GM23338 (cell line): ENCODE data around the gene HEATR1. TPM values are rescaled to one million over a fixed set of nuclear protein-coding genes. Genes with fewer than 3 reads are reported as not detected.

Experiments
- ATAC-seq: fragments of 200-7000 bp; cut with Tn5 transposase; 3 replicates; pipeline ENCODE4 v1.9.1; 2020
- DNase-seq: peaks from one replicate; pipeline ENCODE4 v3.0.0-alpha.2; 2015; ENCODE audit warnings: low spot score
- H2AFZ ChIP-seq: fragments of 200-600 bp; sonication (generic); 2 replicates; pipeline ENCODE4 v1.8.0; 2016; ENCODE audit warnings: antibody characterized with exemption, mild to moderate bottlenecking, moderate library complexity
- H3F3A ChIP-seq: fragments of 200-600 bp; sonication (generic); replicated peaks from 2 replicates; pipeline ENCODE4 v1.8.0; 2017; ENCODE audit warnings: antibody characterized with exemption, mixed run types, low read depth
- H3K27ac ChIP-seq: fragments of 200-600 bp; sonication (generic); 2 replicates; pipeline ENCODE4 v1.6.1; 2016; ENCODE audit warnings: low read depth
- H3K27me3 ChIP-seq: fragments of 200-600 bp; sonication (generic); 2 replicates; pipeline ENCODE4 v1.8.0; 2016; ENCODE audit warnings: mild to moderate bottlenecking, mixed run types, moderate library complexity; ENCODE audit not compliant: insufficient read depth
- H3K36me3 ChIP-seq: fragments of 200-600 bp; sonication (generic); 2 replicates; pipeline ENCODE4 v1.8.0; 2016; ENCODE audit warnings: mild to moderate bottlenecking; ENCODE audit not compliant: insufficient read depth
- H3K4me1 ChIP-seq: fragments of 200-600 bp; sonication (generic); 2 replicates; pipeline ENCODE4 v1.8.0; 2016; ENCODE audit warnings: mild to moderate bottlenecking, moderate library complexity; ENCODE audit not compliant: insufficient read depth
- H3K4me2 ChIP-seq: fragments of 200-600 bp; sonication (generic); 2 replicates; pipeline ENCODE4 v1.7.1; 2017; ENCODE audit warnings: mixed run types
- H3K4me3 ChIP-seq: fragments of 200-600 bp; sonication (generic); 2 replicates; pipeline ENCODE4 v1.6.1; 2016; ENCODE audit warnings: mixed run types
- H3K79me2 ChIP-seq: fragments of 200-600 bp; sonication (generic); replicated peaks from 2 replicates; pipeline ENCODE4 v1.8.0; 2017; ENCODE audit warnings: mild to moderate bottlenecking; ENCODE audit not compliant: insufficient read depth
- H3K9me2 ChIP-seq: fragments of 200-600 bp; sonication (generic); 2 replicates; pipeline ENCODE4 v1.8.0; 2017; ENCODE audit not compliant: insufficient read depth
- H4K20me1 ChIP-seq: fragments of 200-600 bp; sonication (generic); replicated peaks from 2 replicates; pipeline ENCODE4 v1.8.0; 2017; ENCODE audit warnings: mild to moderate bottlenecking; ENCODE audit not compliant: insufficient read depth
- H3K27ac Mint-ChIP-seq: 2 replicates; pipeline ENCODE4 v1.8.0; 2020; ENCODE audit warnings: inconsistent platforms, mild to moderate bottlenecking, moderate library complexity, mixed read lengths
- H3K27me3 Mint-ChIP-seq: 3 replicates; pipeline ENCODE4 v1.8.0; 2022; ENCODE audit warnings: low read depth, mild to moderate bottlenecking, moderate library complexity, mixed read lengths, inconsistent platforms; ENCODE audit not compliant: insufficient read depth, poor library complexity
- H3K36me3 Mint-ChIP-seq: 3 replicates; pipeline ENCODE4 v1.8.0; 2021; ENCODE audit warnings: low read depth, mild to moderate bottlenecking, inconsistent platforms, moderate library complexity, mixed read lengths
- H3K4me1 Mint-ChIP-seq: 3 replicates; pipeline ENCODE4 v1.8.0; 2020; ENCODE audit warnings: mild to moderate bottlenecking, inconsistent platforms, mixed read lengths
- H3K4me3 Mint-ChIP-seq: 3 replicates; pipeline ENCODE4 v1.8.0; 2021; ENCODE audit warnings: moderate library complexity, mild to moderate bottlenecking, inconsistent platforms, mixed read lengths
- H3K9me3 Mint-ChIP-seq: 3 replicates; pipeline ENCODE4 v1.8.0; 2020; ENCODE audit warnings: moderate library complexity, mild to moderate bottlenecking, inconsistent platforms, mixed read lengths
- CREB1 ChIP-seq: fragments of 250-450 bp; sonication (Bioruptor Pico); IDR thresholded peaks from 2 replicates; pipeline ENCODE4 v1.5.0; 2020; ENCODE audit warnings: low read depth, mild to moderate bottlenecking, moderate library complexity
- EZH2 ChIP-seq: fragments of 200-600 bp; sonication (generic); IDR thresholded peaks from one replicate; pipeline ENCODE4 v1.8.0; 2017; ENCODE audit warnings: antibody characterized with exemption, mild to moderate bottlenecking, low read depth; ENCODE audit not compliant: unreplicated experiment
- EZH2phosphoT487 ChIP-seq: fragments of 200-600 bp; sonication (generic); IDR thresholded peaks from one replicate; pipeline ENCODE4 v1.8.1; 2018; ENCODE audit warnings: antibody characterized with exemption; ENCODE audit not compliant: unreplicated experiment
- NANOG ChIP-seq: IDR thresholded peaks from 2 replicates; pipeline ENCODE4 v1.6.1; 2016; ENCODE audit warnings: antibody characterized with exemption, borderline replicate concordance
- STAT1 ChIP-seq: IDR thresholded peaks from one replicate; pipeline ENCODE4 v1.6.1; 2016; ENCODE audit warnings: antibody characterized with exemption; ENCODE audit not compliant: unreplicated experiment
- ZNF114 ChIP-seq: fragments of 250-450 bp; sonication (Bioruptor Pico); IDR thresholded peaks from 2 replicates; pipeline ENCODE4 v1.5.0; 2020; ENCODE audit warnings: mild to moderate bottlenecking, moderate library complexity
- polyA plus RNA-seq: library from polyadenylated mRNA; unstranded; fragments of >200 nt; fragmentation: Nextera tagmentation; extraction: Ambion mirVana; gene quantifications from 2 replicates; pipeline ENCODE4 v1.2.1, GENCODE V29; 2016
- total RNA-seq: library from RNA; depleted of rRNA; stranded (reverse); fragments of >200 nt; shearing (Covaris generic); gene quantifications from 2 replicates; pipeline ENCODE4 v1.2.3, GENCODE V29; 2014
- TF ChIP-seq, protein P1 (sequence below), 2 experiments: fragments of 200-600 bp in 1 of 2; sonication (generic) in 1 of 2; conservative IDR thresholded peaks; 2 replicates each; pipeline versions ENCODE4 v1.5.1 to v1.6.1; 2016 to 2017; ENCODE audit warnings: antibody characterized with exemption in 2 of 2, low read depth in 2 of 2, mild to moderate bottlenecking in 2 of 2, moderate library complexity in 1 of 2
- TF ChIP-seq, protein P2 (sequence below): fragments of 250-450 bp; sonication (Bioruptor Pico); IDR thresholded peaks from 2 replicates; pipeline ENCODE4 v1.5.0; 2020; ENCODE audit warnings: mild to moderate bottlenecking, moderate library complexity
- TF ChIP-seq, protein P3 (sequence below): IDR thresholded peaks from 2 replicates; pipeline ENCODE4 v1.6.1; 2016; ENCODE audit warnings: antibody characterized with exemption

HEATR1 gene
- total and polyA plus RNA-seq, 2 experiments from 2014 or later: 17.2 to 81.1 TPM

DNA sequence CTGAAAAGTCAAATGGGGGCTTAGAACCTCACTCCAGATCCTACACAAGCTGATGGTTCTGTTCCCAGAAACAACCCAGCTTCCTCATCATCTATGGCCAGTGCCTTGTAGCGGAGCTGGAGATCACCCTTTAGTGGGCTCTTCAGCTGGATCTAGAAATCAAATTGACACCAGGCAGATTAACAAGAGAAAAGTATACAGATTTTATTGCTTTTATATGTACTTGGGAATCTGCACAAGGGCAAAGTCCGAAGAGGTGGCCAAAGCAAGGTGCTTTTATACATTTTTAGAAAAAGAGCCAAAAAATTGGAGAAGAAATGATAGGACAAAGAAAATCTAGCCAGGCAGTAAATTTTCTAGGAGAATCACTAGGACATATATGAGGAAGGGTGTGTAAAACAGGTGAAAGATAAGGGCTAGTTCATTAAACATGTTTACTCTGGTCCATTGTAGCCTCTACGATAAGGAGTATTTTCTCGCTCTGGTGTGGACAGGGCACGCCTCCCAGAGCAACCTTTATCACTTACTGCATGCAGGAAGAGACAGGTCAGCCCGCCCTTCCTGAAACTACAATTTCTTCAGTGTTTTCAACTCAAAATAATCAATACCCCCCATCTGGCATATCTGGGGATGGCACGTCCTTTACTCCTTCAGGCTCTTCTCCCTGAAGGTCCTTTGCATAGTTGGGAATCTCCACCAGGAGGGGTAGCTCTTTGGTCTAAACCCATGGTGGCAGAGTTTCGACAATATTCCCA is 94.5 kb downstream of the HEATR1 start:
- Histone ChIP-seq H3K79me2 (no peaks in the 10 kb centered on the region), H3K4me1 (no peaks in the 10 kb centered on the region), H3K27ac (no peak overlapping the region), H2AFZ (peak overlapping the region; percentile 32; the same call in 1 of the 2 replicates), H3K27me3 (no peaks in the 10 kb centered on the region), H4K20me1 (no peaks in the 10 kb centered on the region), H3K4me2 (no peak overlapping the region), H3K36me3 (no peaks in the 10 kb centered on the region), H3K4me3 (no peak overlapping the region), H3F3A (no peaks in the 10 kb centered on the region), H3K9me2 (no peaks in the 10 kb centered on the region)
- H3K4me1 Mint-ChIP-seq: peaks cover 8% of the 10 kb centered on the region; the same call in 2 of the 3 replicates
- H3K9me3 Mint-ChIP-seq: no peaks in the 10 kb centered on the region
- no peak for TF ChIP-seq ZNF114 (CRISPR knock-in tag)
- TF ChIP-seq, protein P1, sequence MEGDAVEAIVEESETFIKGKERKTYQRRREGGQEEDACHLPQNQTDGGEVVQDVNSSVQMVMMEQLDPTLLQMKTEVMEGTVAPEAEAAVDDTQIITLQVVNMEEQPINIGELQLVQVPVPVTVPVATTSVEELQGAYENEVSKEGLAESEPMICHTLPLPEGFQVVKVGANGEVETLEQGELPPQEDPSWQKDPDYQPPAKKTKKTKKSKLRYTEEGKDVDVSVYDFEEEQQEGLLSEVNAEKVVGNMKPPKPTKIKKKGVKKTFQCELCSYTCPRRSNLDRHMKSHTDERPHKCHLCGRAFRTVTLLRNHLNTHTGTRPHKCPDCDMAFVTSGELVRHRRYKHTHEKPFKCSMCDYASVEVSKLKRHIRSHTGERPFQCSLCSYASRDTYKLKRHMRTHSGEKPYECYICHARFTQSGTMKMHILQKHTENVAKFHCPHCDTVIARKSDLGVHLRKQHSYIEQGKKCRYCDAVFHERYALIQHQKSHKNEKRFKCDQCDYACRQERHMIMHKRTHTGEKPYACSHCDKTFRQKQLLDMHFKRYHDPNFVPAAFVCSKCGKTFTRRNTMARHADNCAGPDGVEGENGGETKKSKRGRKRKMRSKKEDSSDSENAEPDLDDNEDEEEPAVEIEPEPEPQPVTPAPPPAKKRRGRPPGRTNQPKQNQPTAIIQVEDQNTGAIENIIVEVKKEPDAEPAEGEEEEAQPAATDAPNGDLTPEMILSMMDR (conservative IDR thresholded peaks at IDR 0.05; ENCODE audit: low read depth in 2 of 2): peak; percentile 40 to 47
- ATAC-seq (peak; percentile 49; the same call in 2 of the 3 replicates), DNase-seq (peak; percentile 55)
- H3K36me3 Mint-ChIP-seq: no peaks in the 10 kb centered on the region
- H3K27ac Mint-ChIP-seq: no peak overlapping the region
- H3K27me3 Mint-ChIP-seq: peaks cover 1% of the 10 kb centered on the region
- no peak overlapping the region for H3K4me3 Mint-ChIP-seq

DNA sequence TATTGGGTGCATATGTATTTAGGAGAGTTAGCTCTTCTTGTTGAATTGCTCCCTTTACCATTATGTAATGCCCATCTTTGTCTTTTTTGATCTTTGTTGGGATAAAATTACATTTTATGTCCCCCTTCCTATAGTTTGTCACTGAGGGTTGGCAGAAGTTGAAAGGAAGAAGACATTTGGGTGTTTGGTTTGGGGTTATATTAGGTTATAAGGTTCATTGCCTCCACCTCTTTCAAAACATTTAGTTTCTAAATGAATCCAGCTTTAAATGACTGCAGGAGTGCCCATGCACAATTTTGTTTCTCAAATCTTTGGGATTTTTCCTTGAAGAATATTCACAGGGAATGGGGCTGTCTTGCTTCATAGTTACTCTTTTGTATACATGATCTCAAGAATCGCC is 95.1 kb downstream of the HEATR1 start:
- Mint-ChIP-seq H3K4me1 (peaks cover 14% of the 10 kb centered on the region), H3K27me3 (peaks cover 1% of the 10 kb centered on the region), H3K36me3 (no peaks in the 10 kb centered on the region), H3K27ac (no peak overlapping the region), H3K9me3 (no peaks in the 10 kb centered on the region), H3K4me3 (no peak overlapping the region)
- Histone ChIP-seq H2AFZ (0 out of 2 replicates have a peak overlapping the region, but pooled peaks have one; percentile 32), H3K79me2 (no peaks in the 10 kb centered on the region), H4K20me1 (no peaks in the 10 kb centered on the region), H3K36me3 (no peaks in the 10 kb centered on the region), H3K4me1 (no peaks in the 10 kb centered on the region), H3K9me2 (no peaks in the 10 kb centered on the region), H3K27me3 (no peaks in the 10 kb centered on the region), H3K27ac (no peak overlapping the region), H3K4me3 (no peak overlapping the region), H3F3A (no peaks in the 10 kb centered on the region), H3K4me2 (no peak overlapping the region)
- DNase-seq (no peak), ATAC-seq (no peak)
- TF ChIP-seq STAT1 (no peak), ZNF114 (CRISPR knock-in tag) (no peak), NANOG (no peak), CREB1 (CRISPR knock-in tag) (no peak), EZH2 (no peak), EZH2phosphoT487 (no peak)
- TF ChIP-seq, protein P2, sequence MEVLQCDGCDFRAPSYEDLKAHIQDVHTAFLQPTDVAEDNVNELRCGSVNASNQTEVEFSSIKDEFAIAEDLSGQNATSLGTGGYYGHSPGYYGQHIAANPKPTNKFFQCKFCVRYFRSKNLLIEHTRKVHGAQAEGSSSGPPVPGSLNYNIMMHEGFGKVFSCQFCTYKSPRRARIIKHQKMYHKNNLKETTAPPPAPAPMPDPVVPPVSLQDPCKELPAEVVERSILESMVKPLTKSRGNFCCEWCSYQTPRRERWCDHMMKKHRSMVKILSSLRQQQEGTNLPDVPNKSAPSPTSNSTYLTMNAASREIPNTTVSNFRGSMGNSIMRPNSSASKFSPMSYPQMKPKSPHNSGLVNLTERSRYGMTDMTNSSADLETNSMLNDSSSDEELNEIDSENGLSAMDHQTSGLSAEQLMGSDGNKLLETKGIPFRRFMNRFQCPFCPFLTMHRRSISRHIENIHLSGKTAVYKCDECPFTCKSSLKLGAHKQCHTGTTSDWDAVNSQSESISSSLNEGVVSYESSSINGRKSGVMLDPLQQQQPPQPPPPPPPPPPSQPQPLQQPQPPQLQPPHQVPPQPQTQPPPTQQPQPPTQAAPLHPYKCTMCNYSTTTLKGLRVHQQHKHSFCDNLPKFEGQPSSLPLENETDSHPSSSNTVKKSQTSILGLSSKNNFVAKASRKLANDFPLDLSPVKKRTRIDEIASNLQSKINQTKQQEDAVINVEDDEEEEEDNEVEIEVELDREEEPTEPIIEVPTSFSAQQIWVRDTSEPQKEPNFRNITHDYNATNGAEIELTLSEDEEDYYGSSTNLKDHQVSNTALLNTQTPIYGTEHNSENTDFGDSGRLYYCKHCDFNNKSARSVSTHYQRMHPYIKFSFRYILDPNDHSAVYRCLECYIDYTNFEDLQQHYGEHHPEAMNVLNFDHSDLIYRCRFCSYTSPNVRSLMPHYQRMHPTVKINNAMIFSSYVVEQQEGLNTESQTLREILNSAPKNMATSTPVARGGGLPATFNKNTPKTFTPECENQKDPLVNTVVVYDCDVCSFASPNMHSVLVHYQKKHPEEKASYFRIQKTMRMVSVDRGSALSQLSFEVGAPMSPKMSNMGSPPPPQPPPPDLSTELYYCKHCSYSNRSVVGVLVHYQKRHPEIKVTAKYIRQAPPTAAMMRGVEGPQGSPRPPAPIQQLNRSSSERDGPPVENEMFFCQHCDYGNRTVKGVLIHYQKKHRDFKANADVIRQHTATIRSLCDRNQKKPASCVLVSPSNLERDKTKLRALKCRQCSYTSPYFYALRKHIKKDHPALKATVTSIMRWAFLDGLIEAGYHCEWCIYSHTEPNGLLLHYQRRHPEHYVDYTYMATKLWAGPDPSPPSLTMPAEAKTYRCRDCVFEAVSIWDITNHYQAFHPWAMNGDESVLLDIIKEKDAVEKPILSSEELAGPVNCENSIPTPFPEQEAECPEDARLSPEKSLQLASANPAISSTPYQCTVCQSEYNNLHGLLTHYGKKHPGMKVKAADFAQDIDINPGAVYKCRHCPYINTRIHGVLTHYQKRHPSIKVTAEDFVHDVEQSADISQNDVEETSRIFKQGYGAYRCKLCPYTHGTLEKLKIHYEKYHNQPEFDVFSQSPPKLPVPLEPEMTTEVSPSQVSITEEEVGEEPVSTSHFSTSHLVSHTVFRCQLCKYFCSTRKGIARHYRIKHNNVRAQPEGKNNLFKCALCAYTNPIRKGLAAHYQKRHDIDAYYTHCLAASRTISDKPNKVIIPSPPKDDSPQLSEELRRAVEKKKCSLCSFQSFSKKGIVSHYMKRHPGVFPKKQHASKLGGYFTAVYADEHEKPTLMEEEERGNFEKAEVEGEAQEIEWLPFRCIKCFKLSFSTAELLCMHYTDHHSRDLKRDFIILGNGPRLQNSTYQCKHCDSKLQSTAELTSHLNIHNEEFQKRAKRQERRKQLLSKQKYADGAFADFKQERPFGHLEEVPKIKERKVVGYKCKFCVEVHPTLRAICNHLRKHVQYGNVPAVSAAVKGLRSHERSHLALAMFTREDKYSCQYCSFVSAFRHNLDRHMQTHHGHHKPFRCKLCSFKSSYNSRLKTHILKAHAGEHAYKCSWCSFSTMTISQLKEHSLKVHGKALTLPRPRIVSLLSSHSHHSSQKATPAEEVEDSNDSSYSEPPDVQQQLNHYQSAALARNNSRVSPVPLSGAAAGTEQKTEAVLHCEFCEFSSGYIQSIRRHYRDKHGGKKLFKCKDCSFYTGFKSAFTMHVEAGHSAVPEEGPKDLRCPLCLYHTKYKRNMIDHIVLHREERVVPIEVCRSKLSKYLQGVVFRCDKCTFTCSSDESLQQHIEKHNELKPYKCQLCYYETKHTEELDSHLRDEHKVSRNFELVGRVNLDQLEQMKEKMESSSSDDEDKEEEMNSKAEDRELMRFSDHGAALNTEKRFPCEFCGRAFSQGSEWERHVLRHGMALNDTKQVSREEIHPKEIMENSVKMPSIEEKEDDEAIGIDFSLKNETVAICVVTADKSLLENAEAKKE: no peak
- TF ChIP-seq, protein P1 (conservative IDR thresholded peaks at IDR 0.05; ENCODE audit: low read depth in 2 of 2): no peak
- TF ChIP-seq, protein P3, sequence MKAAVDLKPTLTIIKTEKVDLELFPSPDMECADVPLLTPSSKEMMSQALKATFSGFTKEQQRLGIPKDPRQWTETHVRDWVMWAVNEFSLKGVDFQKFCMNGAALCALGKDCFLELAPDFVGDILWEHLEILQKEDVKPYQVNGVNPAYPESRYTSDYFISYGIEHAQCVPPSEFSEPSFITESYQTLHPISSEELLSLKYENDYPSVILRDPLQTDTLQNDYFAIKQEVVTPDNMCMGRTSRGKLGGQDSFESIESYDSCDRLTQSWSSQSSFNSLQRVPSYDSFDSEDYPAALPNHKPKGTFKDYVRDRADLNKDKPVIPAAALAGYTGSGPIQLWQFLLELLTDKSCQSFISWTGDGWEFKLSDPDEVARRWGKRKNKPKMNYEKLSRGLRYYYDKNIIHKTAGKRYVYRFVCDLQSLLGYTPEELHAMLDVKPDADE: no peak
